Suprapubic skin (tissue), 4 donors: ENCODE measurements around the gene CCDC174. TPM values are rescaled to one million over a fixed set of nuclear protein-coding genes. Genes with fewer than 3 reads are reported as not detected.

Source experiments
- DNase-seq, 2 donors: peaks; one replicate each; pipeline ENCODE4 v3.0.0-alpha.2; 2019; ENCODE audit warnings: low spot score in 2 of 2
- H3K27ac ChIP-seq: fragments of 200-600 bp; sonication (generic); one replicate; pipeline ENCODE4 v1.5.1; 2019
- H3K27me3 ChIP-seq: fragments of 200-600 bp; sonication (generic); one replicate; pipeline ENCODE4 v1.5.1; 2019
- H3K36me3 ChIP-seq: fragments of 200-600 bp; sonication (generic); one replicate; pipeline ENCODE4 v1.5.1; 2019
- H3K4me1 ChIP-seq: fragments of 200-600 bp; sonication (generic); one replicate; pipeline ENCODE4 v1.5.1; 2019
- H3K4me3 ChIP-seq: fragments of 200-600 bp; sonication (generic); one replicate; pipeline ENCODE4 v1.5.1; 2019; ENCODE audit warnings: mild to moderate bottlenecking
- H3K9me3 ChIP-seq: fragments of 200-600 bp; sonication (generic); one replicate; pipeline ENCODE4 v1.5.1; 2019
- CTCF ChIP-seq, 2 donors: fragments of 200-600 bp in 1 of 2; fragments of 450-650 bp in 1 of 2; sonication (generic) in 1 of 2; IDR thresholded peaks; one replicate each; pipeline ENCODE4 v1.5.1; 2016 to 2019; ENCODE audit warnings: antibody characterized with exemption in 2 of 2, mild to moderate bottlenecking in 1 of 2, moderate library complexity in 1 of 2
- EP300 ChIP-seq: sonication (generic); formaldehyde crosslinking; IDR thresholded peaks from one replicate; pipeline ENCODE4 v1.6.1; 2017; ENCODE audit warnings: antibody characterized with exemption
- POLR2A ChIP-seq, 2 donors: fragments of 450-650 bp; IDR thresholded peaks; one replicate each; pipeline ENCODE4 v1.6.1; 2017; ENCODE audit warnings: antibody characterized with exemption in 2 of 2, mild to moderate bottlenecking in 2 of 2, moderate library complexity in 2 of 2
- POLR2AphosphoS5 ChIP-seq, 3 donors: sonication (generic); formaldehyde crosslinking; IDR thresholded peaks; one replicate each; pipeline ENCODE4 v1.6.1; 2017; ENCODE audit warnings: antibody characterized with exemption in 3 of 3
- WGBS: methylation state at CpG from one replicate; pipeline ENCODE4 v1.1.5; 2018; 5-methylcytosine and 5-hydroxymethylcytosine counted together
- total RNA-seq, 4 donors: library from RNA; depleted of rRNA; stranded (reverse); fragments of >200 nt; gene quantifications; one replicate each; pipeline ENCODE4 v1.1.0, GENCODE V29; 2016

CCDC174 gene
- total RNA-seq, 4 donors from 2014 or later = 11.2 to 39.3 (median 14.6) TPM

GRCh38 chr3:14625443-14625842 is 26.1 kb upstream of the CCDC174 start:
- no peak overlapping the region for H3K27ac ChIP-seq

DNA sequence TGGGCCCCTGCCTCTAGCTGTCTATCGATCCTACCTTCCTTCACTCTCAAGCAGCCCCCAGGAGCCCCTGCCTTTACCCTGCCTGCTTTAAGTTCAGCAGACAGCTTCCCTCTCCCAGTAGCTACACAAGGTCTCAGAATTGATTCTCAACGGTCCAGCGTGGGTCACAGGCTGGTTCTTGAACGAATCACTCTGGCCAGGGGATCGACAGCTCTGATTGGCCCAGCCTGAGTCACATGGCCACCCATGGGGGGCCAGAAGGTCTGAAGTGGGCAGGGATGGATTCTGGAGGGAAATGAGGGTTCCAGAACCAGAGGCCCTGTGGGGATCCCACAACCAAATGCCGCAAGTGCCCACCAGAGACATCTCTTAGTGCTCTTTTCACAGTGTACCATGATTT is 23.7 kb upstream of the CCDC174 start:
- TF ChIP-seq EP300 (no peak), POLR2AphosphoS5 (IDR thresholded peaks at IDR 0.05) (no peak), CTCF (IDR thresholded peaks at IDR 0.05) (no peak), POLR2A (IDR thresholded peaks at IDR 0.05) (no peak)
- no peaks in the 10 kb centered on the region for H3K4me1 ChIP-seq
- 85% methylated on average over 1 of the region's 6 CpGs for WGBS
- H3K36me3 ChIP-seq = no peaks in the 10 kb centered on the region
- H3K27me3 ChIP-seq = peaks cover 10% of the 10 kb centered on the region
- no peaks in the 10 kb centered on the region for H3K9me3 ChIP-seq
- no peak overlapping the region for H3K4me3 ChIP-seq
- H3K27ac ChIP-seq = no peak overlapping the region
- no peak for DNase-seq

More at GRCh38 chr3:14625443-14625842, 26.1 kb upstream of the CCDC174 start:
- H3K36me3 ChIP-seq = no peaks in the 10 kb centered on the region
- no peaks in the 10 kb centered on the region for H3K9me3 ChIP-seq
- TF ChIP-seq POLR2A (IDR thresholded peaks at IDR 0.05) (no peak), POLR2AphosphoS5 (IDR thresholded peaks at IDR 0.05) (no peak), CTCF (IDR thresholded peaks at IDR 0.05) (no peak), EP300 (no peak)
- WGBS = 80% methylated on average over 6 of the region's 6 CpGs
- peaks cover 10% of the 10 kb centered on the region for H3K27me3 ChIP-seq
- H3K4me3 ChIP-seq = no peak overlapping the region
- no peaks in the 10 kb centered on the region for H3K4me1 ChIP-seq
- DNase-seq = no peak

- no peaks in the 10 kb centered on the region for H3K4me1 ChIP-seq
- 80% methylated on average over 3 of the region's 4 CpGs for WGBS
Measured at GRCh38 chr3:14628406-14628805, 23.2 kb upstream of the CCDC174 start.

DNA sequence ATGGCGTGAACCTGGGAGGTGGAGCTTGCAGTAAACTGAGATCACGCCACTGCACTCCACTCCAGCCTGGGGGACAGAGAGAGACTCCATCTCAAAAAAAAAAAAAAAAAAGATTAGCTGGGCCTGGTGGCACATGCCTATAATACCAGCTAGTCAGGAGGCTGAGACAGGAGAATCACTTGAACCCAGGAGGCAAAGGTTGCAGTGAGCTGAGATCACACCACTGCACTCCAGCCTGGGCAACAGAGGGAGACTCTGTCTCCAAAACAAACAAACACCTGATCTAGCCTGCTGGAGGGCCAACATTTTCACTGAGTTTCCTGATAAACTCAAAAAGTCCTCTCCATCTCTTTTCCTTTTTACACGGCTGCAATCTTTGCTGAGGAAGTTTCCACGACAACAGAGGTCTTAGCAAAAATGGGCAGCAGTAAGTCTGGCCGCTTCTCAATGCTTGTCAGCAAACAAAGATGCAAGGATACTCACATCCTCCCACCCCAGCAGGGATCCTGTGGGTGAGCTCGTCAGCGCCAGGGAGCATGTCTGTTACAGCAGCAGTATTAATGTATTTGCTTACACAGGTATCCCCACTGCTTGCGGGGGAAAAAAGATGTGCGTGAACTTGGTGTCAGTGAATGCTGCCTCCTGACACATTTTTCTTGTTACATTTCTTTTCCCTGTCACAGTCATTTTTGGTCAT is 21.0 kb upstream of the CCDC174 start:
- WGBS = 88% methylated on average over 9 of the region's 9 CpGs
- no peak for DNase-seq
- H3K9me3 ChIP-seq = no peaks in the 10 kb centered on the region
- TF ChIP-seq CTCF (IDR thresholded peaks at IDR 0.05) (no peak), EP300 (no peak), POLR2AphosphoS5 (IDR thresholded peaks at IDR 0.05) (no peak), POLR2A (IDR thresholded peaks at IDR 0.05) (no peak)
- no peaks in the 10 kb centered on the region for H3K4me1 ChIP-seq
- H3K4me3 ChIP-seq = no peak overlapping the region
- no peak overlapping the region for H3K27ac ChIP-seq
- no peaks in the 10 kb centered on the region for H3K36me3 ChIP-seq
- peaks cover 17% of the 10 kb centered on the region for H3K27me3 ChIP-seq

More at GRCh38 chr3:14628406-14628805, 23.2 kb upstream of the CCDC174 start:
- H3K4me3 ChIP-seq = no peak overlapping the region
- peaks cover 12% of the 10 kb centered on the region for H3K27me3 ChIP-seq
- H3K36me3 ChIP-seq = no peaks in the 10 kb centered on the region
- no peak overlapping the region for H3K27ac ChIP-seq
- H3K9me3 ChIP-seq = no peaks in the 10 kb centered on the region
- no peak for DNase-seq
- TF ChIP-seq EP300 (no peak), POLR2A (IDR thresholded peaks at IDR 0.05) (no peak), CTCF (IDR thresholded peaks at IDR 0.05) (no peak), POLR2AphosphoS5 (IDR thresholded peaks at IDR 0.05) (no peak)

- Histone ChIP-seq H3K9me3 (no peaks in the 10 kb centered on the region), H3K4me1 (no peaks in the 10 kb centered on the region), H3K27me3 (peaks cover 21% of the 10 kb centered on the region), H3K27ac (no peak overlapping the region), H3K36me3 (no peaks in the 10 kb centered on the region), H3K4me3 (no peak overlapping the region)
- TF ChIP-seq EP300 = no peak
- TF ChIP-seq POLR2AphosphoS5 (IDR thresholded peaks at IDR 0.05) = no peak
- TF ChIP-seq CTCF (IDR thresholded peaks at IDR 0.05) = no peak
- TF ChIP-seq POLR2A (IDR thresholded peaks at IDR 0.05) = no peak
- no peak for DNase-seq
- WGBS = 80% methylated on average over 4 of the region's 5 CpGs
Measured at GRCh38 chr3:14631101-14631497, 20.5 kb upstream of the CCDC174 start.
